AG04449 (cell line): ENCODE results near the gene AXIN1.

ENCODE experiments used
- CTCF ChIA-PET: fragments of 350-600 bp; formaldehyde crosslinking; extraction: SDS; loops from one replicate; lab custom pipeline; 2021; ENCODE audit warnings: antibody characterized with exemption; lab: Yijun Ruan, JAX
- POLR2A ChIA-PET: fragments of 400-600, 350-600 bp; formaldehyde crosslinking; extraction: SDS; loops from one replicate; lab custom pipeline; 2020; ENCODE audit warnings: antibody characterized with exemption, inconsistent platforms; lab: Yijun Ruan, JAX
- DNase-seq: peaks from one replicate; pipeline ENCODE4 v3.0.0-alpha.2; 2010; ENCODE audit warnings: low read depth, low spot score
- H3K4me3 ChIP-seq: 2 replicates; pipeline ENCODE4 v1.5.1; 2011; ENCODE audit warnings: low read depth, mild to moderate bottlenecking, control low read depth, low read length
- TF ChIP-seq, protein P1 (sequence below): IDR thresholded peaks from one replicate; pipeline ENCODE4 v1.5.1; 2011; ENCODE audit warnings: mild to moderate bottlenecking, moderate library complexity, low read length, control low read depth, inconsistent platforms; ENCODE audit not compliant: insufficient read depth; ENCODE audit errors: missing control alignments

Gene AXIN1

GRCh38 chr16:361872-362701 is 9.6 kb upstream of the AXIN1 start:
- no peak for DNase-seq
- CTCF ChIA-PET = interaction anchor here (0.7 to 3.8 kb wide), 20 partner anchors 8 to 301 kb away, joined by 3 to 44 read pairs (median 4); partner anchors contain the start of genes AXIN1, FAM234A, MRPL28 and RHBDF1
- POLR2A ChIA-PET = no interaction called here

DNA sequence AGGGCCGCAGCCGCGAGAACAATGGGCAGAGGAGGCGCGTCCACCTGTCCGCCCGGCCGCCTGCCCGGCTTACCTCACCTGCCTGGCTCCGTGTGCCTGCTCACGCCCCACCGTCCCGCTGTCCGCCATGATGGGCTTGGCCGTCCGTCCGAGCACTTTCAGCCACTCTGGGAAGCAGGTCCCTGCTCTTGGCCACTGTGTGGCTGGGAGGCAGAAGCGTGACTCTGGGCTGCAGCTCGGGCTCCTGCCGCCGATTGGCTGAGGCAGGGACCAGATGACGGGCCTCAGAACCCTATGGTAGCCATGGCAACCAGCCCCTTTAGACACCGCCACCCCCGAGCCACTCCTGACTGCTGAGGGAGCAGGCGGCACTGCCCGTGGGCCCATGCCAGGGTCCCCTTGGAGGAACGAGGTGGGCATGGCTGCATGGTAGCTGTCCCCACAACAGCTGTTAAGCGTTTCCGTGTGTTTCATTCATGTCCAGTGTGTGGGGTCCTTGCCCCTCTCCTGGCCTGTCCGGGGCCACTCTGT is 8.9 kb upstream of the AXIN1 start:
- TF ChIP-seq, protein P1, sequence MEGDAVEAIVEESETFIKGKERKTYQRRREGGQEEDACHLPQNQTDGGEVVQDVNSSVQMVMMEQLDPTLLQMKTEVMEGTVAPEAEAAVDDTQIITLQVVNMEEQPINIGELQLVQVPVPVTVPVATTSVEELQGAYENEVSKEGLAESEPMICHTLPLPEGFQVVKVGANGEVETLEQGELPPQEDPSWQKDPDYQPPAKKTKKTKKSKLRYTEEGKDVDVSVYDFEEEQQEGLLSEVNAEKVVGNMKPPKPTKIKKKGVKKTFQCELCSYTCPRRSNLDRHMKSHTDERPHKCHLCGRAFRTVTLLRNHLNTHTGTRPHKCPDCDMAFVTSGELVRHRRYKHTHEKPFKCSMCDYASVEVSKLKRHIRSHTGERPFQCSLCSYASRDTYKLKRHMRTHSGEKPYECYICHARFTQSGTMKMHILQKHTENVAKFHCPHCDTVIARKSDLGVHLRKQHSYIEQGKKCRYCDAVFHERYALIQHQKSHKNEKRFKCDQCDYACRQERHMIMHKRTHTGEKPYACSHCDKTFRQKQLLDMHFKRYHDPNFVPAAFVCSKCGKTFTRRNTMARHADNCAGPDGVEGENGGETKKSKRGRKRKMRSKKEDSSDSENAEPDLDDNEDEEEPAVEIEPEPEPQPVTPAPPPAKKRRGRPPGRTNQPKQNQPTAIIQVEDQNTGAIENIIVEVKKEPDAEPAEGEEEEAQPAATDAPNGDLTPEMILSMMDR = no peak
- H3K4me3 ChIP-seq = no peak overlapping the region
- CTCF ChIA-PET = interaction anchor here (0.7 to 3.8 kb wide), 14 partner anchors 7 to 300 kb away, joined by 3 to 44 read pairs (median 4); partner anchors contain the start of genes AXIN1, MRPL28 and RHBDF1
- no peak for DNase-seq
- POLR2A ChIA-PET = no interaction called here

More at GRCh38 chr16:361872-362701, 9.6 kb upstream of the AXIN1 start:
- TF ChIP-seq, protein P1 = peak; percentile 88
- no peak overlapping the region for H3K4me3 ChIP-seq

DNA sequence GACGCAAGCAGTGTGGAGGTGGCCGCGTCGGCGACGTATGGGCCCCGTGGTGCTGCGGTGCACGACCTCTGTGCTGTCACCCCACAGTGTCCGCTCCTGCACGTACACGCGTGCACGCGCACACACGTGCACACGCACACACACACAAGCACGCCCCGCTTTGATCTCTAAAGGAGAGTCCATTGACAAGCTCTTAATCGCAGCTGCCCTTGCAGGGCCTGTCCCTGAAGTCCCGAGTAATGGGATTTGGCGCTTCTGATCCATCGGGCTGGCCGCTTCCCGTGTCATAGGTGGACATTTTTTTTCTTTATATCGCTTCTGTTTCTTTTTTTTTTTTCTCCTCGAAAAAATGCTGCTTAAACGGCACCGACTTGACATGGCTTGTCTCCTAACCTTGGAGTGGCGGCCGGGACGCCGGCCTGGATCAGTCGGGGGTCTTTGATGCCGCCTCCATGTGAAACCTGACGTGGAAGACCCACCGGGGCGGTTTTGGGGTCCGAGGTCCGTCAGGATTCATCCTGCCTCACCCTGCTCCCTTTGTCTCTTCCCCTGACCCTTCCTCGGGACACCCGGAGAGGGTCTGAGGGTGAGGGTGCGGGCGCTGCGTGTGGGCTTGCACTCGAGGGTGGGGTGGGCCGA is 8.3 kb upstream of the AXIN1 start:
- no peak overlapping the region for H3K4me3 ChIP-seq
- TF ChIP-seq, protein P1 = no peak
- DNase-seq = no peak
- CTCF ChIA-PET = interaction anchor here (1.0 to 3.8 kb wide), 4 partner anchors 10 to 296 kb away, joined by 4 to 44 read pairs (median 16); partner anchors contain the start of gene MRPL28
- POLR2A ChIA-PET = no interaction called here

- no peak overlapping the region for H3K4me3 ChIP-seq
- TF ChIP-seq, protein P1 = no peak
- CTCF ChIA-PET = interaction anchor here (3.8 kb wide), 1 partner anchor 254 kb away, joined by 44 read pairs; no protein-coding TSS in a partner anchor
- DNase-seq = no peak
- POLR2A ChIA-PET = no interaction called here
Measured at GRCh38 chr16:359871-360697, 7.6 kb upstream of the AXIN1 start.

DNA sequence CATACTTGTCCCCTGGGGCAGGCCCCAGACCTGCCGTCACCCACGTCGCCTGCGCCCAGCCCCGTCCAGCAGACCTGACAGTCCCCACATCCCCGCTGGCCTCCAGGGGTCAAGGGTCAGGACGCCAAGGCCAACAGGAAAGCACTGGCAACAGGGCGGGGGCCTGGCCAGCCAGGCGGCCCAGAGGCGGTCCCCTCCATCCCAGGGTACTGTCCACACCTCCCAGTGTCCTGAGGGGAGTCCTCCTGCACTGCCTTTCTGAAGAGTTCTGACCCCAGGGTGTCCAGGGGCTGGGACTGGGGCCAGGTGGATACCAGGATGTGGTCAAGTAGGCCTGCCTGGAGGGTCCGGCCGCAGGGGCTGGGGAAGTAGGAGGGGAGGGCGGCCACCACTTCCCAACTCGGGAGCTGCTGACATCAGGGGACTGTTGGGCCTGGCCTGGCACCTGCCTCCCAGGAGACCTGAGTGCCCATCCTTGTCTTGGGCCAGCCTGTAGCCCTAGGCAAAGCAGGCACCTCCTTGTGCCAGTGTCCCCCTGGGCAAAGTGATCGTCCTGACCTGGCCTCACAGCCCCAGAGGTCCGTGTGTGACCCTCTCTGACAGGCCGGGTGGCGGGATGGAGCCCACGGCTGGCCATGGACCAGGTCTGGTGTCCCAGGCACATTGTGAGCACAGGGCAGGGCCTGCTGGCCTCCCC is 6.7 kb upstream of the AXIN1 start:
- TF ChIP-seq, protein P1 = no peak
- H3K4me3 ChIP-seq = no peak overlapping the region
- DNase-seq = no peak
- POLR2A ChIA-PET = no interaction called here
- CTCF ChIA-PET = no interaction called here
